Esophagus squamous epithelium (tissue), 4 donors: ENCODE data around the gene ECM2.

Experiments
- CTCF ChIP-seq, 6 experiments: fragments of 450-650 bp in 4 of 6; fragments of 200-600 bp in 2 of 6; sonication (generic) in 2 of 6; IDR thresholded peaks; one replicate each; pipeline ENCODE4 v1.5.1; 2016 to 2019; ENCODE audit warnings: antibody characterized with exemption in 6 of 6, mild to moderate bottlenecking in 4 of 6, moderate library complexity in 4 of 6
- POLR2A ChIP-seq, 4 donors: fragments of 450-650 bp; IDR thresholded peaks; one replicate each; pipeline ENCODE4 v1.6.1; 2017; ENCODE audit warnings: antibody characterized with exemption in 4 of 4, mild to moderate bottlenecking in 4 of 4, moderate library complexity in 3 of 4

- TF ChIP-seq CTCF (IDR thresholded peaks at IDR 0.05) (no peak), POLR2A (IDR thresholded peaks at IDR 0.05) (no peak)
These were observed 72.4 kb downstream of the ECM2 start for GRCh38 chr9:92463387-92463786.
